Activated gamma-delta T cell (primary cell): ENCODE data around the gene OPA1.

Experiments
- DNase-seq: peaks from one replicate; lab custom pipeline; 2025; lab: John Stamatoyannopoulos, UW

OPA1 gene

DNA sequence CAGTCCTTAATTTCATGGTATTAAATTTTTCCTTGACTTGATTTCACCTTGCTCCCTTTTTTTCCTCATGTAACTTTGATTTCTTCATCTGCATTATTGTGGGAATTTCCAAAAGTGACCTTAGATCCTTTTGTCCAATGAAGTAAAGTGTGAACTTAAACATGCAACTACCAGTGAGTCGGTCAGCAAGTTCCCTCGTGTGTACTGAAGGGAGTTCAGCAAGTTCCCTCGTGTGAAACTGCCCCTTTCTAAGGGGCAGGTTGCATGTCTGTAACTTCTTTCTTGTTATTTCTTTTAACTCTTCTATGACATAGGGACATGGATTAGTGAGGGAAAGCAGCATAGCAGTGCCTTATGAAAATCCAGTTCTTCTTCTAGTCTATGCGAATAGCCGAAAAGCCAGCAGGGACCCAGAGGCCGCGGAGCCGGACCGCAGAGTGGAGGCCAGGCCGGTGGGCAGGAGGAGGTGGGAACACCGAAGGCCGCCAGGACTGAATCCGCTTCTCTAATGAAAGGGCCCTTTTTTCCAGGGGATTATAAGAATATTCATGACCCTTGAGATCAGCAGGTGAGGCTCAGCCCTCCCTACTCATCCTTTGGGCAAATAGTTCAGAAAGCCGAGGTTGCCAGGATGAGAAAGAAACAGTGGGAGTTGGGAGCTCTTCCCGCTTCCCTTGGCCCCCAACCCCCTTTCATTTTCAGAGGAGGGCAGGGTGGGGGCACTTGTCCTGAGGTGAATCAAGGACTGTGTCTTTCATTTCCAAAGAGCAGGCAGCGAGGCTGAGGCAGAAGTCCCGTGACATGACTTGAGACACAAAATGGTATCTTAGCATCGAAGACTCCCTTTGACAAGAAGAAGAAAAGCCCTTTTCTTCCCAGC is 117.5 kb downstream of the OPA1 start:
- DNase-seq = no peak

- DNase-seq = no peak
Observed at GRCh38 chr3:193711166-193711485, 118.1 kb downstream of the OPA1 start.

DNA sequence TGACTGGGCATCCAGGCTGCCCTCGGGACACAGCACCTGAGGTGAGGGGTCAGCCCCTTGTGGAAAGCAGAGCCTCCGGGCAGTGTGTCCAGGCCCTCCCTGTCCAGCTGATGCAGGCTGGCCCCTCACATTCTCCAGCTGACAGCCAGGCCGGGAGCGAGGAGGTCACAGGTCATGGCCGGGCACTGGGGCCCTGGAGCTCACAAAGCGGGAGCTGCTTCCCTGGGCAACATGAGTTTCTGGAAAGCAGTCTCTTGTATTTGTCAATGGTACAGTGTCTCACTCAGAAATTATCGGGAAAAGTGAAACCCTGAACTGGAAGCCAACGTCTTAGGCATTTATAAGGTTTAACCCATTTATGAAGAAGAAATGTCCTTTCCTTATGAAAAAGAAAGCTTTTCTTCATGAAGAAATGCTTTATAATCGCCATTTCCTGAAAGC is 118.5 kb downstream of the OPA1 start:
- no peak for DNase-seq

GRCh38 chr3:193711964-193712598 is 119.1 kb downstream of the OPA1 start:
- no peak for DNase-seq

DNA sequence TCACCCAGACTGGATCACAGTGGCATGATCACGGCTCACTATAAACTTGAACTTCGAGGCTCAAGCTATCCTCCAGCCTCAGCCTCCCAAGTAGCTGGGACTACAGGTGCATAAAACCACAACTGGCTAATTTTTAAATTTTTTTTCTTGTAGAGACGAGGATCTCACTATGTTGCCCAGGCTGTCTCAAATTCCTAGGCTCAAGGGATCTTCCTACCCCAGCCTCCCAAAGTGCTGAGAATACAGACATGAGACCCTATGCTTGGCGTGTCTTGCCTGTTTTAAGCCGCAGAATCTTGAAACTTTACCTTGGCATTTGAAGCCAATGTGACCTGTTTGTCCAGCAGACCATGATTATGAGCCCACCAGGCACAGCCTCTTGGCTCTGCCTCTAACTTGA is 119.9 kb downstream of the OPA1 start:
- no peak for DNase-seq

DNA sequence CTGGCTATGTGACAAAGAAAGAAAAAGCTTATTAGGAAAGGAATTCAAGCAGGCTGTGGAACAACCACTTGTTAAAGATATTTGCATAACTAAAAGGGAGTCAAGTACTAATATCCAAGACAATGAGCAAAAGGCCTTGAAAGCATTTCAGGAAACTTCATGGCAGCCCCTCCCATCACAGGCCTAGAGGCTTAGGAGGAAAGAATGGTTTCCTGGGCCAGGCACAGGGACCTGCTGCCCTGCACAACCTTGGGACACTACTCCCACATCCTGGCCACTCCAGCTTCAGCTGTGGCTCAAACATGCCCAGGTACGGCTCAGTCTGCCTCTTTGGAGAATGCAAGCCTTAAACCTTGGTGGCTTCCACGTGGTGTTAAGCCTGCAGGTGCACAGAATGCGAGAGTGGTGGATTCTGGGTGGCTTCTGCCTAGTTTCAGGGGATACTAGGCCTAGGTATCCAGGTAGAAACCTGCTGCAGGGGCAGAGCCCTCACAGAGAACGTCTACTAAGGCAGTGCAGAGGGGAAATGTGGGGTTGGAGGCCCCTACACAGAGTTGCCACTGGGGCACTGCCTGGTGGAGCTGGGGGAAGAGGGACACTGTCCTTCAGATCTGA is 121.6 kb downstream of the OPA1 start:
- DNase-seq = no peak

DNA sequence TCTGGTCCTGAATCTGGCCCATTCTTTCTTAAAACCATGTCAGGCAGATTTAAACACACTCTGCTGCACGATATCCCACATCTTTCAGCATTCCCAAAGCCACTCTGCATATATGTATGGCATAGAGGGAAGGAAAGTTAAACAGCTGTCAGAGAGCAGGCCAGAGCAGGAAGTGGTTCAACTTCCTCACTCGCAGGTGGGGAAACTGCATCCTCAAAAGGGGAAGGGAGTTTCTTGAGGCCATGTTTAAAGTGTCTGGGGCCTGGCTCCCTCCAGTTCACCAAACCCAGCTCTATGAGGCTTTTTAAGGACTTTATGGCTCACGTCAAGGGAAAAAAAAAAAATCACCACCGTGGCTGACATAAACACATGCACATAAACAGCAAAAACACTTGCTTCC is 123.1 kb downstream of the OPA1 start:
- DNase-seq = no peak

DNA sequence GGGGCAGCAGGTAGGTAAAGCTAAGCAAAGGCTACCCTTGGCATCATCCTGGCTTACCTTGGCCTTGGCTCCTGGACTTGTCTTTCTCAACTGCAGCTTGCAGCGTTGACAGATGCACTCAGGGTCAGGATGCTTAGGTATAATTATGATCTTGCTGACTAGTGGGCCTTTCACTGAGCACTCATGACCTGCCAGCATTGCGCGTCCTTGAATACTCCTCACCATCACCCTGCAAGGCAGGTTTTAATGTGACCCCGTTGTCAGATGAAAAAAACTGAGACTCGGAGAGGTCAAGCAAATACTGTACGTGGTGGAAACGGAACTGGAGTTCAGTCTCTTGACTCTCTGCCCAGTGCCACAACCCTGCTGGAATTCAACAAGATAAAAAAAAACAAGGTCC is 126.7 kb downstream of the OPA1 start:
- no peak for DNase-seq

GRCh38 chr3:193720169-193720568 is 127.2 kb downstream of the OPA1 start:
- DNase-seq = no peak

DNA sequence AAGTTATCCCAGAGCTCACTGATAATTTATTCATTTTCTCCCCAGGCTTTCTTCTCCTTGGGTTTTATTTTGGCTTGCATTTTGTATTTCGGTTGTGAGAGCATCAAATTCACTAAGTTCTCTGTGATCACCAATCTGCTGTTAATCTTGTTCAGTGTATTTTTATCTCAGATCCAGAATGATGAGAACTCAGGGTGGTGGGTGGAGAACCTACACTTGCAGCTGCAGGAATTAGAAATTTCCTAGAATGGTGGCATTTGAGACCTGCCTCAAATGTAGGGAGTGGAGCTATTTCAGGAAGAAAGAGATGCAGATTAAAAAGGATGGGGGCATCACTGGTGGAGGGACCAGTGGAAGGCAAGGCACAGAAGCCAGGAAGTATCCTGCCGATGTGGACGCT is 129.6 kb downstream of the OPA1 start:
- no peak for DNase-seq

GRCh38 chr3:193727089-193727488 is 134.1 kb downstream of the OPA1 start:
- no peak for DNase-seq

- DNase-seq = no peak
Observed at GRCh38 chr3:193728429-193729087, 135.6 kb downstream of the OPA1 start.

- no peak for DNase-seq
Observed at GRCh38 chr3:193729088-193729465, 136.1 kb downstream of the OPA1 start.

DNA sequence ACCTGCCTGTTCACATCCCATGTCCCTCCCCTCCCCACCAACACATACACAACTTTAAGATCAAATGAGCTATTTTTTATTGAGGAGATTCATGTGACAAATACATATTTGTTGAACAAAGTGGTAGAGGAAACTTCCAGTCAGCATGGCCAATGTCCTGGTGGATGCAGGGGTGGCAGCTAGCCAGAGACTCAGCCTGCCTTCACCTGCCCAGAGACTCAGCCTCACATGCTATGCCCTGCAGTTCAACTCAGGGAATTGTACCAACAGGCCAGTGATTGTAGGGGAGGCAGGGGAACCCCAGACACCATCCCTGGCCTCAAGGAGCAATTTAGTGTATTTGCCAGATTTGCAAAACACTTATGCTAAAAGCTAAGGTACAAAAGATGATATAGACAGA is 136.6 kb downstream of the OPA1 start:
- no peak for DNase-seq

DNA sequence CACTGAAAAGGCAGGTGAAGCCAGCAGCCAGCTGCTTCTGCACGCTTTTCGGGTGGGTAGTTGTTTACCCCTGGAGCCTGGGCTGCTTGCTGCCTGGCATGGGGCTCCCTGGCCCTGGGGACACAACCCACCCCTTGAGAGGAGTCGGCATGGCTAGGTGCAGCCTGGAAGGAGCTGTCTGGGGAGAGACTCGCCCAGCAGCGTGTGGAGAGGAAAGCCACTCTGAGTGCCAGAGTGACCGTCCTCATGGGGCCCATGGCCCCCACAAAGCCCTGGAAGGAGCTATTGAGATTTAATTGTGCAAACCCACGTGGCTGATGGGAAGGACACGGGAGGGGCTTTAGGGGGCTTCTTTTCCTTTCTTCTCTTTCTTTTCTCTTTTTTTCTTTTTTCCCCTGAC is 137.5 kb downstream of the OPA1 start:
- DNase-seq = no peak

- DNase-seq = no peak
Observed at GRCh38 chr3:193730976-193731375, 138.0 kb downstream of the OPA1 start.

DNA sequence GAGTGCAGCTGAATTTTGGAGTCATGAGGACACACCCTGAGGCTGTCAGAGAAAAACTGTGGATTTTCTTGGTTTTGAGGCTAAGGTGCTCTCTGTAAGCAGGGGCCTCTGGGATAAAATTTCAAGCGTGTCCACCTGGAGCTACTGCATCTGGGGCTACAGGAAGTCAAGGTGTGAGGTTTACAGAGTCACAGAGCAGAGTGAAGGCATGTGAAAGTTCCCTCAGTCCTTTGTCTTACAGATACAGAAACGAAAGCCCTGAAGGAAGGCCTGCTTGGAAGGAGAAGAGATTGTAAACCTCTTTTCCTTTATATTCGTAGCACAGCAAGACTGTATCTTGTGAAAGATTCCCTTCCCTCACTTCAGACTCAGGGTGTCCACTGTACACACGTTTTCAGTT is 138.6 kb downstream of the OPA1 start:
- DNase-seq = no peak

DNA sequence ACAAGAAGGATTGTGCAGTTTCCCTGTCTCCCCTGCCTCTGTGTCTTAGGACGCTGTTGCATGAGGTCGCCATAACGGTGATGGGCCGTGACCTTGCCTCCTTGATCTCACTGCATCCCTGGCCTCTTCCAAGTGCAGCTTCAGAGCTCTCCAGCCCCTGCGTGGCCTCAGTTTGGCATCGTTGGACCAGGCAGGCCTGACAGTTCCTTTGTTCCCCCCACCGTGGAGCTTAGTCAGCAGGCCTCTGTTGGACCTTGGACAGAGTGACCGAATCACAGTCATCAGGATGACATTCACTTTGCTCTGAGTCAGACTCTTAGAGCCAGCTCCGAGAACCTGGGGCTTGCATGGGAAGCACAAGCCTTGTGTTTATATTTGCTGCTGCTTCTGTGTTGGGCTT is 139.4 kb downstream of the OPA1 start:
- DNase-seq = no peak

DNA sequence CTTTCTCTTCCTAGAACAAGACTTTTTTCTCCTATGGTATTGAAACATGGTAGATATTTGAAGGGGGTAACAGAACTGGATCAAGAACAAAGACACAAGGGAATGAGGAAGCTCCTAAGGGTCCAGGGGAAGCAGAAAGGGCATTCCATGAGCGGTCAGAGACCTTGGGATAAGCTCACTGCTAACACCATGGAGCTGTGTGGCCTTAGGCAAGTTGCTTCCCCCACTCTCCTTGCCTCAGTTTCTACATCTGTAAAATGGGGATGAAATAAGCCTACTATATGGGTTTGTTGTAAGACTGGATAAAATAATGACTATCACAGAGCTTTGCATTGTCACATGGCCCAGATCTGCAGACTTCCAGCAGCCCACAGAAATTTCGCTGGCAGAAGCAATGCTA is 139.8 kb downstream of the OPA1 start:
- DNase-seq = no peak

GRCh38 chr3:193734737-193735366 is 141.8 kb downstream of the OPA1 start:
- no peak for DNase-seq

GRCh38 chr3:193735850-193736249 is 142.8 kb downstream of the OPA1 start:
- DNase-seq = no peak

DNA sequence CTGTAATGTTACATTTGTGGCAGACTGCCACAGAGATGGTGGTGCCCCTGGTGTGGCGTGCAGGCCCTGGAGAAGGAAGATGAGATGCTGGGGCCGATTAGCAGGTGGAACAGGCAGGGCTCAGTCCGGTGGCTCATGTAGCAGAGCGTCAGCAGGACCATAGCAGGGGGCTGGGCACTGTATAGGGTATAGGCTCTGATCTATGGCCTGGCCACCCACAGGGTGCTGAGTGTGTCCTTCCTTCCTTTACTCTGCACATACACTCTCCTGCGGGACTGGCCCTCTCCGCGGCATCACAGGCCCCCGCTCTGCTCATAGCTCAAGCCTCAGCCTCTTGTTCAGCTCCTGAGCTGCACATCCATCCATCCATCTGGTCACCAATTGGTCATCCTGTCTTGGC is 143.6 kb downstream of the OPA1 start:
- DNase-seq = no peak
